Forelimb muscle (tissue), 1 donor: ENCODE measurements around the gene GSG1. TPM values are rescaled to one million over a fixed set of nuclear protein-coding genes. Genes with fewer than 3 reads are reported as not detected.

ENCODE experiments used
- DNase-seq: peaks from one replicate; pipeline ENCODE4 v3.0.0-alpha.2; 2013; ENCODE audit warnings: low read depth
- polyA plus RNA-seq: library from polyadenylated mRNA; unstranded; fragments of 120-200 nt; gene quantifications from one replicate; pipeline ENCODE4 v1.2.1, GENCODE V29; 2013; ENCODE audit not compliant: insufficient read length

GSG1 gene
- 6.4 TPM for polyA plus RNA-seq

- DNase-seq = no peak
Observed at GRCh38 chr12:13103391-13104033, at the start of gene GSG1. Gene GSG1, minus strand, starts transcription at chr12:13103667. Its CDS starts 155 bp downstream, at chr12:13103512.

DNA sequence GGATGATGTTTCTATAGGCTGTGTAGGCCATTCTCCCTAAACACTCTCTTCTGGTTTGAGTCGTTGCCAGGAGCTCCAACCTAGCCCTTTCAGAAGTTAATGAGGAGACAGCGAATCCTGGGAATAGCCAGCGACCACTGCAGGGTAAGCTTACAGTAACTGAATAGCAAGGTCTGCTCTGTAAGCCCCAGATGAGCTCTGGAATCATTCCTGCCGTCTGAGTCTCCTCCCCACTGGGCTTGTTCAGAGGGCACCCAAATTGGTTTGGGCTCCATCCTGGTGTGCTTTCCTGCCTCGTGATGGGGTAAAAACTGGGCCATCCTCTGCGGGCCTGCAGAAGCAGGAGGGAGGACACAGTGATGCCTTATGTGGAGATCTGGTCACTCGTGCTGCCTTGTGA, 49.7 kb upstream of the GSG1 start:
- no peak for DNase-seq

GRCh38 chr12:13152756-13153155, 49.3 kb upstream of the GSG1 start:
- DNase-seq = no peak

DNA sequence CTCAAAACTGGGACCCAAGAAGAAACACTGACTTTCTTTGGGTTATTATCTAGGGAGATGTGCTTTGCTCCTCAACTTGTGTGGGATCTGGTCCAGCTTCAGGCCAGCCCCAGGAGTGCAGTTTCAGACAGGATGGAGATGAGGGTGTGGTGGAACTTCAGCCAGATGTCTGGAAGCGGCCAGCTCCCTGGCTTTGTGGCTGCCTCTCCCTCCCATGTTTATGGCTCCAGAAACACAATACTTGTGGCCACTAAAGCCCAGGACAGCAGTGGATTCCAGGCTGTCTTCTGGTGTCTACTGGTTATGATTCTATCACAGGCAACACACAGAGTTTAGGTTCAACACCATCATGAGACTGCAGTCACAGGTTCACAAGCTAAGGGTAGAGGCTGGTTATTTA, 48.8 kb upstream of the GSG1 start:
- DNase-seq = no peak

DNA sequence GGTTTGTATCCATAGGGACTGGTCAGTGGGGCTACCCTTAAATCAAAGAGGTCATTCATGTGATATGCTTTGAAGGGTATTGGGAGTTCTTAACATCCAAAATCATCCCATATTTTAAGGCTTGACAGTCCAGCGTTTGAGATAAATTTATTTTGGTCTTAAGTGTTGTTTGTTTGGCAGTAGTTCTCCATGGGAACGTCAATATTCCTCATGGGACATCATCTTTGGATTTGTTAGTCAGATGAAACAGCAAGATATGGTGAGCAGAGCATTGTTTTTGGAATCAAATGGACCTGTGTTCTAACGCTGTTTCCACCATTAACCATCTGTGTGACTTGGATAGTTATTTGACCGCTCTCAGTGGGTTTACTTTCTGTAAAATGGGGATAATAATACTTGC, 45.9 kb upstream of the GSG1 start:
- DNase-seq = peak; percentile 75

GRCh38 chr12:13148485-13148847, 45.0 kb upstream of the GSG1 start:
- no peak for DNase-seq

DNA sequence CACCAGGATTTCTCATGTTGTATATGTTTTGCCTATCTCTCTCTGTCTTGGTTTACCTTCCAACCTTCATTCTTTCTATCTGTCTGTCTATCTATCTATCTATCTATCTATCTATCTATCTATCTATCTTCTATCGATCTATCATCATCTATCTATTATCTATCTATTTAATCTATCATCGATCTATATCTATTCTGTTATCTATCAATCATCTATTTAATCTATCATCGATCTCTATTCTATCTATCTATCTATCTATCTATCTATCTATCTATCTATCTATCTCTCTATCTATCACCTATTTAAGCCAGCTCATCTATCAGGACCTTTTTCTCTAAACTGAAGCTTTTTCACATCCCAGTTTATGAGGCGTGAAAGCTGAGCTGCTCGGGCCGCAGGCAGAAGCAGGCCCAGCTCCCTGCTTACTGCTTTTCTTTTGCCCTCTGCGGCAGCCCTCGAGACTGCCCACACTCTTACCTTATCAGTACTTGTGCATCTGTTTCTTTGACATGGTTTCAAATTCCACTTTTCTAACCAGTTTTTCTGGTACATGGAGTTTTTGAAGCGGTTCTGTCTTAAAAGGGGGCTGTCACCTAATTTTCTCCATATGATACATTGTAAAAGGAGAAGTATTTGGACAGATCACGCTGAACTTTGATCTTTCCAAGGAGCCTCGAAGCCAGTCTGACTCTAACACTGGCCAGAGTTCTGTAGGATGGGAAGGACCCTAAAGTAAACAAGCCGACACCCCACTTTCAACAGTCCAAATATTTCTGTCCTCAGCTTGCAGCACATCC, 44.4 kb upstream of the GSG1 start:
- DNase-seq = no peak

DNA sequence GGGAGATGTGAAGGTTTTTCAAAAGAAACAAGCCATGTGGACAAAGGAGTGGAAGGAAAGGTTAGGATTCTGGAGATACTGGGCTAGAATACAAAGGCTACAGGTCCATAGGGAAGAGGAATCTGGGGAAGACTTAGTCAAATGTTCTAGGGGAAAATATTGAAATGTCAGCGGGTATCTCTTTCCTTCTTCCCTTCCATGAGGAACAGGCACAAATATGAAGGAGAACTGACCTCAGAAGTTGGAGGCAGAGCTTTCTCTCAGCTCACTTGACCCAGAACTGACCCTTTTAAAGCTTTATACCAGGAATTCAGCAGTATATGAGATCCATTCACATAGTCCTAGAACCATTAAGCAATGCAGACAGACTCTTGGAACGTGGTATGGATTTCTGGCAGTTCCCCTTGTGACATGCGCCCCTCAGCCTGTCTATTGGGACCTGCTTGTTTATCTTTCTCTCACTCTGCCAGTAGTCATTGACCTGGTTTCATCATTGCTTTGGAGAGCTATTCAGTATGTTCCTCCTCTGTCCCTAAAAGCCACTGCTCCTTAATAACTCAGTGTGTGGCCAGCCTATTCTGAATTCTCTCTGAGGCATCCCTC, 43.0 kb upstream of the GSG1 start:
- DNase-seq = no peak

GRCh38 chr12:13144266-13144828, 40.9 kb upstream of the GSG1 start:
- no peak for DNase-seq

GRCh38 chr12:13142747-13143146, 39.3 kb upstream of the GSG1 start:
- no peak for DNase-seq

- no peak for DNase-seq
Observed at GRCh38 chr12:13141686-13142085, 38.2 kb upstream of the GSG1 start.

- DNase-seq = no peak
Observed at GRCh38 chr12:13135371-13136178, 32.1 kb upstream of the GSG1 start.

GRCh38 chr12:13133886-13134285, 30.4 kb upstream of the GSG1 start:
- DNase-seq = no peak

GRCh38 chr12:13130981-13131380, 27.5 kb upstream of the GSG1 start:
- DNase-seq = no peak

- no peak for DNase-seq
Observed at GRCh38 chr12:13128291-13128965, 25.0 kb upstream of the GSG1 start.

DNA sequence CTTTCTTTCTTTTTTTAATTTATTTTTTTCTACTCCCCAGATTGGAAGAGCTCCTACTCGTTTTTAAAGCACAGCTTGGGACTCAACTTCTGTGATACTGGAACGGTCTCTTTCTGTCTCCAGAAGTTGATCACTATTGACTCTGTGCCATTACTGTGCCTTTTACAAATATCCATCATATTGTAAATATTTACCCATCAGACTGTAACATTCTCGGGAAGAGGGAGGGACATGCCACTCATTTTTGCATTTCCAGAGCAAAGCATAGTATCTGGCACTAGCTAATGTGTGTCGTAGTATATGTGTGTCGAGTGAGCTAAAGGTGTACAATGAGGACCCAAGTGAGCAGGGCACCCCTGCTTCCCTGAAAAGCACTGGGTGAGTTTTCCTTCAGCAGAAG, 24.0 kb upstream of the GSG1 start:
- DNase-seq = no peak

DNA sequence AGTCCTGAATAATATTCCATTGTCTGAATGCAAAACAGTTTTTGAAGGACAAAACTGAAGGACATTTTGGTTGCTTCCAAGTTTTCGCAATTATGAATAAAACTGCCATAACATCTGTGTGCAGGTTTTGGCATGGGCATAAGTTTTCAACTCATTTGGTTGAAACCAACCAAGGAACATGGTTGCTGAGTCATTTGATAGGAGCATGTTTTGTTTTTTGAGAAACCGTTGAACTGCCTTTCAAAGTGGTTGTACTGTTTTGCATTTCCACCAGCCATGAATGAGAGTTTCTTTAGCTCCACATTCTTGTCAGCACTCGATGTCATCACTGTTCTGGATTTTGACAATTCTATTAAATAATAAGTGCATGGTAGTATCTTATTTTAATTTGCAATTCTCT, 23.0 kb upstream of the GSG1 start:
- no peak for DNase-seq

DNA sequence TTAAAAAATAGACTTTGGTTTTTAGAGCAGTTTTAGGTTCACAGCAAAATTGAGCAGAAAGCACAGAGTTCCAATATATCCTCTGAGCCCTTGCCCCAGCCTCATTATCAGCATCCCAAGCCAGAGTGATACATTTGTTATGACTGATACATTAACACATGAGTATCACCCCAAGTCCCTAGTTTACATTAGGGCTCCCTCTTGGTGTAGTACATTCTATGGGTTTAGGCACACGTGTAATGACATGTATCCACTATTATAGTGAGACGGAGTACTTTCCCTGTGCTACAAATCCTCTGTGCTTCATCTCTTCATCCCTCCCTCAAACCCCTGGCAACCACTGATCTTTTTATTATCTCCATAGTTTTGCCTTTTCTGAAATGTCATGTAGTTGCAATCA, 22.5 kb upstream of the GSG1 start:
- DNase-seq = no peak

- DNase-seq = no peak
Observed at GRCh38 chr12:13124656-13125505, 21.4 kb upstream of the GSG1 start.

GRCh38 chr12:13121568-13121967, 18.1 kb upstream of the GSG1 start:
- no peak for DNase-seq
